Stimulated activated CD4-positive, alpha-beta T cell treated with anti-CD3 and anti-CD28 coated beads, Interleukin-1b, Interleukin-23, amount 100 ng/mL, for 4 hours (primary cell): ENCODE data around the gene SGSM2.

Experiments used
- DNase-seq, 2 donors: peaks; one replicate each; pipeline ENCODE4 v3.0.0-alpha.2; 2020; ENCODE audit warnings: low read depth in 2 of 2

Gene SGSM2

DNA sequence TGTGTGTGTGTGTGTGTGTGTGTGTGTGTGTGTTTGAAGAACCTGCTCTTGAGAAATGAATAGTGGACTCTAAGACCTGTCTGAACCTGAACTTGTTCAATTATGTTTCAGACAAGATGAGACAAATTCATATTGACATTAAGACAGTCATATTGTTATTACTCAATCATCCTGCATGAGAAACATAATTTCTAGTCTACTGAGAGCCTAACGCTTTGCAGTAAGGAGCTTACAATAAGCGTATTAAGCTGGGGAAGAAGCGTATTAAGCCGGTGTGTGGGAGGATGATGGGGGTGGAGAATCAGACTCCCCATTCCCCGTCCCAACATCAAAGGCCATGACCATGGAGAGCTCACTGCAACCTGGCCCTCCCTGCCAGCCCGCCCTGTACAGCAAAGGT is 86.0 kb downstream of the SGSM2 start:
- no peak for DNase-seq

DNA sequence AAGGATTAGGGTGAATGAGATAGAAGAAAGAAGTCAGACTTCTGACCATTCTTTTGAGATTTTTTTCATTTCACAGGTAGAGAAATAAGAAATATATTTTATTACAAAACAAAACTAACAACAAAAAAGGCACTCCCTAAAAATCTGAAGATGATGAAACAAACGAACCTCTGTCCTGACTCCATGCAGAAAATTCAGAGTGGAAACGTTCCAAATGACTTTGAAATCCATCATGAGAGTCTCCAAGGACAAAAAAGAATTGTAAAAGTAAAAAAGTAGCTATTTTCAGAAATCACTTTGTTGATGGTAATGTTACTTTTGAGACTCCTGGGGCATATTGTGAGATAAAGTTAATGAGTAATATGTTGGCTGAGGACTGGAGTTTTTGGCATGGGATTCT is 89.9 kb downstream of the SGSM2 start:
- no peak for DNase-seq

DNA sequence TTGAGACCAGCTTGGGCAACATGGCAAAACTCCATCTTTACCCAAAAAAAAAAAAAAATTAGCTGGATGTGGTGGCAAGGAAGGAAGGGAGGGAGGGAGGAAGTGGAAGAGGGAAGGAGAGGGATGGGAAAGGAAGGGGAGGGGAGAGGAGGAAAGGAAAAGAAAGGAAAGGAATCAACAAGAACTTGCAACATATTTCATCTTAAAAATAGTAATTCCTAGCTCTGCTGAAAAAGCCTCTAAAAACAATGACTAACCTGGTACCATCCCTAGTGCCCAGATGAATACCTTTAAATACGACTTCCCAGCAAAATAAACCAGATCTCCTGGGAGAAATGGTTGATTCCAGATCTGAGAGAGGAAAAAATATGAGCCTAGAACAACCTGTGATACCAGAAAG is 90.6 kb downstream of the SGSM2 start:
- DNase-seq: no peak
